K562 (cell line): ENCODE measurements around the gene NDUFB10. TPM values are rescaled to one million over a fixed set of nuclear protein-coding genes. Genes with fewer than 3 reads are reported as not detected.
A peak's percentile ranks its signal among the peaks of the same experiment; 100 is the strongest.

ENCODE experiments used
- BDP1 ChIP-seq: IDR thresholded peaks from 3 replicates; pipeline ENCODE4 v1.6.1; 2011; ENCODE audit not compliant: insufficient read length, insufficient read depth
- CAMTA2 ChIP-seq: fragments of 250-450 bp; sonication (Bioruptor Pico); conservative IDR thresholded peaks from 2 replicates; pipeline ENCODE4 v1.5.1; 2022
- CBFB ChIP-seq: sonication (generic); formaldehyde crosslinking; IDR thresholded peaks from 2 replicates; pipeline ENCODE4 v1.4.0; 2020; ENCODE audit warnings: mild to moderate bottlenecking, missing genetic modification reagents
- CCNT2 ChIP-seq: IDR thresholded peaks from 2 replicates; pipeline ENCODE4 v1.6.1; 2011; ENCODE audit warnings: borderline replicate concordance, low read depth, mild to moderate bottlenecking, moderate library complexity, mixed read lengths, low read length; ENCODE audit not compliant: insufficient read length; ENCODE audit errors: extremely low read depth
- CEBPB ChIP-seq: fragments of 450-650 bp; IDR thresholded peaks from 2 replicates; pipeline ENCODE4 v1.6.1; 2016; ENCODE audit warnings: missing genetic modification characterization, missing compliant biosample characterization
- ELF1 ChIP-seq: fragments of 200-800 bp; sonication (Bioruptor generic); IDR thresholded peaks from 2 replicates; pipeline ENCODE4 v1.6.1; 2016; ENCODE audit warnings: missing genetic modification characterization, missing compliant biosample characterization
- FOXA1 ChIP-seq: fragments of 450-650 bp; IDR thresholded peaks from 2 replicates; pipeline ENCODE4 v1.6.1; 2016; ENCODE audit warnings: mild to moderate bottlenecking, borderline replicate concordance
- LEF1 ChIP-seq: fragments of 450-650 bp; IDR thresholded peaks from 2 replicates; pipeline ENCODE4 v1.6.1; 2016; ENCODE audit warnings: mild to moderate bottlenecking
- MBD2 ChIP-seq: sonication (generic); IDR thresholded peaks from 2 replicates; pipeline ENCODE4 v1.6.1; 2016; ENCODE audit warnings: low read depth, borderline replicate concordance
- PRPF4 ChIP-seq: fragments of 200-400 bp; formaldehyde crosslinking; IDR thresholded peaks from one replicate; pipeline ENCODE4 v1.6.1; 2017; ENCODE audit warnings: low read length, low read depth, mild to moderate bottlenecking; ENCODE audit not compliant: insufficient read depth, poor library complexity, severe bottlenecking
- SRSF3 ChIP-seq: fragments of 200-400 bp; formaldehyde crosslinking; IDR thresholded peaks from 2 replicates; pipeline ENCODE4 v1.6.1; 2016; ENCODE audit warnings: mild to moderate bottlenecking, low read length, moderate library complexity; ENCODE audit not compliant: insufficient read depth
- SRSF9 ChIP-seq: fragments of 200-400 bp; formaldehyde crosslinking; IDR thresholded peaks from 2 replicates; pipeline ENCODE4 v1.6.1; 2017; ENCODE audit warnings: low read depth, low read length, borderline replicate concordance
- TAF9B ChIP-seq: fragments of 450-650 bp; IDR thresholded peaks from 2 replicates; pipeline ENCODE4 v1.6.1; 2018; ENCODE audit warnings: mild to moderate bottlenecking; ENCODE audit not compliant: partially characterized antibody
- TCF7L2 ChIP-seq: fragments of 150-350 bp; IDR thresholded peaks from 2 replicates; pipeline ENCODE4 v1.6.1; 2016; ENCODE audit warnings: low read depth, mild to moderate bottlenecking, low read length, moderate library complexity
- TEAD2 ChIP-seq: fragments of 450-650 bp; IDR thresholded peaks from 2 replicates; pipeline ENCODE4 v1.6.1; 2016; ENCODE audit warnings: missing genetic modification characterization, control low read depth, missing compliant biosample characterization
- ZNF253 ChIP-seq: fragments of 250-450 bp; sonication (Bioruptor Pico); conservative IDR thresholded peaks from 2 replicates; pipeline ENCODE4 v1.6.1; 2021; ENCODE audit warnings: mild to moderate bottlenecking
- ZNF311 ChIP-seq: fragments of 250-450 bp; sonication (Bioruptor Pico); IDR thresholded peaks from 2 replicates; pipeline ENCODE4 v1.4.0; 2020; ENCODE audit warnings: mild to moderate bottlenecking, moderate library complexity
- ZNF507 ChIP-seq: conservative IDR thresholded peaks from 2 replicates; pipeline ENCODE4 v1.6.1; 2017; ENCODE audit warnings: missing genetic modification characterization, missing compliant biosample characterization
- polyA plus RNA-seq, 8 experiments: library from polyadenylated mRNA; depleted of rRNA in 4 of 8; stranded (reverse) in 5 of 8; unstranded in 3 of 8; fragments of >200 nt; fragmentation: Nextera tagmentation in 2 of 8; fragmentation: Illumina TruSeq in 1 of 8; extraction: Ambion mirVana in 2 of 8; extraction: Trizol in 1 of 8; gene quantifications; 2 replicates each; pipeline versions ENCODE4 v1.2.1 to v1.2.3, GENCODE V29; 2011 to 2014; ENCODE audit warnings: inconsistent platforms in 1 of 8, missing spikeins in 1 of 8
- total RNA-seq, 7 experiments: library from RNA; depleted of rRNA in 6 of 7; stranded (reverse); fragments of >200 nt in 6 of 7; fragmentation: Illumina TruSeq in 2 of 7; extraction: Trizol in 2 of 7; gene quantifications; 2 replicates each; pipeline versions ENCODE4 v1.2.1 to v1.2.3, GENCODE V29; 2011 to 2021; ENCODE audit warnings: low replicate concordance in 1 of 7
- TF ChIP-seq, protein P1 (sequence below): sonication (generic); formaldehyde crosslinking; IDR thresholded peaks from 2 replicates; pipeline ENCODE4 v1.8.0; 2023; ENCODE audit warnings: mild to moderate bottlenecking, missing genetic modification reagents
- TF ChIP-seq, protein P2 (sequence below): sonication (generic); formaldehyde crosslinking; IDR thresholded peaks from 2 replicates; pipeline ENCODE4 v1.8.0; 2022; ENCODE audit warnings: missing genetic modification reagents, mild to moderate bottlenecking, moderate library complexity, borderline replicate concordance
- TF ChIP-seq, protein P3 (sequence below): fragments of 150-350 bp; IDR thresholded peaks from 2 replicates; pipeline ENCODE4 v1.6.1; 2014; ENCODE audit warnings: low read depth, mild to moderate bottlenecking, low read length, borderline replicate concordance

The NDUFB10 gene
- total and polyA plus RNA-seq, 9 of the 15 experiments (the other 6 are each of a cell fraction or from before 2014, with no cell fraction given) = 69.3 to 527 (median 161) TPM

DNA sequence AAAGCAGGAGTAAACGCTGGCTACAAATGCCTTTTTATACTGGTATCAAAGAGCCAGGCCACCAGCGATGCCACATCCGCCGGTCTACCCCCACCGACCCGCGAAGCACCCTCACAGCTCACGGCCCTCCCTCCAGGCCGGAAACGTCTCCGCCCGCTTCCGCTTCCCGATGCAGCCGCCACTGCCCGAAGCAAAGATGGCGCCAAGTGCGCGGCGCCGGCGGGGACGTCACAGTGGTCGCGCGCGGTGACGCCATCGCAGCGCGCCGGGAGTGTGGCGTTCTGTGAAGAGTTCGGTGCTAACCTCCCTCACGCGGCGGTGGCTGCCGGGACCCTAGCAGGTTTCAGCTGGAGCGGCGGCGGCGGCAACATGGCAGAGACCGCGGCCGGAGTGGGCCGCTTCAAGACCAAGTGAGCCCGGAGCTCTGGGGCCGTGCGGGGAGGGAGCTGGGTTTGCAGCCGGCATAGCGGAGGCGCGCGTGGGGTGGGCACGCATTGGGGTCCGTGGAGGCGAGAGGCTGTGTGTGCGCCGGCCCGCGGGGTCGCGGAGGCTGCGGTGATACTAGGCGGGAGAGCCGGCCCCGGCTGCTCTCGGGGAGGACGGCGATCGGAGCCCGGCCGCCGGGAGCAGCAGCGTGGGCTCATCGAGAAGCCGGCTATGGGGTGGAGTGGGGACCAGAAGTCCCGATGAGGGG is 12.6 kb downstream of the NDUFB10 start, which contains the start of gene TBL3 (continued):
- TF ChIP-seq TEAD2 (tag) = no peak
- TF ChIP-seq TCF7L2 = no peak
- no peak for TF ChIP-seq ZNF253 (CRISPR knock-in tag)
- no peak for TF ChIP-seq ZNF507
- no peak for TF ChIP-seq CEBPB (tag)
- no peak for TF ChIP-seq FOXA1
- TF ChIP-seq, protein P1, sequence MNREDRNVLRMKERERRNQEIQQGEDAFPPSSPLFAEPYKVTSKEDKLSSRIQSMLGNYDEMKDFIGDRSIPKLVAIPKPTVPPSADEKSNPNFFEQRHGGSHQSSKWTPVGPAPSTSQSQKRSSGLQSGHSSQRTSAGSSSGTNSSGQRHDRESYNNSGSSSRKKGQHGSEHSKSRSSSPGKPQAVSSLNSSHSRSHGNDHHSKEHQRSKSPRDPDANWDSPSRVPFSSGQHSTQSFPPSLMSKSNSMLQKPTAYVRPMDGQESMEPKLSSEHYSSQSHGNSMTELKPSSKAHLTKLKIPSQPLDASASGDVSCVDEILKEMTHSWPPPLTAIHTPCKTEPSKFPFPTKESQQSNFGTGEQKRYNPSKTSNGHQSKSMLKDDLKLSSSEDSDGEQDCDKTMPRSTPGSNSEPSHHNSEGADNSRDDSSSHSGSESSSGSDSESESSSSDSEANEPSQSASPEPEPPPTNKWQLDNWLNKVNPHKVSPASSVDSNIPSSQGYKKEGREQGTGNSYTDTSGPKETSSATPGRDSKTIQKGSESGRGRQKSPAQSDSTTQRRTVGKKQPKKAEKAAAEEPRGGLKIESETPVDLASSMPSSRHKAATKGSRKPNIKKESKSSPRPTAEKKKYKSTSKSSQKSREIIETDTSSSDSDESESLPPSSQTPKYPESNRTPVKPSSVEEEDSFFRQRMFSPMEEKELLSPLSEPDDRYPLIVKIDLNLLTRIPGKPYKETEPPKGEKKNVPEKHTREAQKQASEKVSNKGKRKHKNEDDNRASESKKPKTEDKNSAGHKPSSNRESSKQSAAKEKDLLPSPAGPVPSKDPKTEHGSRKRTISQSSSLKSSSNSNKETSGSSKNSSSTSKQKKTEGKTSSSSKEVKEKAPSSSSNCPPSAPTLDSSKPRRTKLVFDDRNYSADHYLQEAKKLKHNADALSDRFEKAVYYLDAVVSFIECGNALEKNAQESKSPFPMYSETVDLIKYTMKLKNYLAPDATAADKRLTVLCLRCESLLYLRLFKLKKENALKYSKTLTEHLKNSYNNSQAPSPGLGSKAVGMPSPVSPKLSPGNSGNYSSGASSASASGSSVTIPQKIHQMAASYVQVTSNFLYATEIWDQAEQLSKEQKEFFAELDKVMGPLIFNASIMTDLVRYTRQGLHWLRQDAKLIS (CRISPR knock-in tag) = peak; percentile 85
- peak; percentile 69 for TF ChIP-seq TAF9B
- TF ChIP-seq ELF1 = peak; percentile 99
- peak; percentile 91 for TF ChIP-seq CCNT2
- TF ChIP-seq SRSF9 = no peak
- TF ChIP-seq CAMTA2 (CRISPR knock-in tag) = no peak
- no peak for TF ChIP-seq SRSF3
- no peak for TF ChIP-seq BDP1
- TF ChIP-seq ZNF311 = 0 out of 2 replicates have a peak, but pooled peaks have one; percentile 58
- TF ChIP-seq LEF1 = no peak
- TF ChIP-seq, protein P2, sequence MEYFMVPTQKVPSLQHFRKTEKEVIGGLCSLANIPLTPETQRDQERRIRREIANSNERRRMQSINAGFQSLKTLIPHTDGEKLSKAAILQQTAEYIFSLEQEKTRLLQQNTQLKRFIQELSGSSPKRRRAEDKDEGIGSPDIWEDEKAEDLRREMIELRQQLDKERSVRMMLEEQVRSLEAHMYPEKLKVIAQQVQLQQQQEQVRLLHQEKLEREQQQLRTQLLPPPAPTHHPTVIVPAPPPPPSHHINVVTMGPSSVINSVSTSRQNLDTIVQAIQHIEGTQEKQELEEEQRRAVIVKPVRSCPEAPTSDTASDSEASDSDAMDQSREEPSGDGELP = peak; percentile 96
- TF ChIP-seq PRPF4 = peak; percentile 91
- peak; percentile 95 for TF ChIP-seq MBD2
- TF ChIP-seq, protein P3, sequence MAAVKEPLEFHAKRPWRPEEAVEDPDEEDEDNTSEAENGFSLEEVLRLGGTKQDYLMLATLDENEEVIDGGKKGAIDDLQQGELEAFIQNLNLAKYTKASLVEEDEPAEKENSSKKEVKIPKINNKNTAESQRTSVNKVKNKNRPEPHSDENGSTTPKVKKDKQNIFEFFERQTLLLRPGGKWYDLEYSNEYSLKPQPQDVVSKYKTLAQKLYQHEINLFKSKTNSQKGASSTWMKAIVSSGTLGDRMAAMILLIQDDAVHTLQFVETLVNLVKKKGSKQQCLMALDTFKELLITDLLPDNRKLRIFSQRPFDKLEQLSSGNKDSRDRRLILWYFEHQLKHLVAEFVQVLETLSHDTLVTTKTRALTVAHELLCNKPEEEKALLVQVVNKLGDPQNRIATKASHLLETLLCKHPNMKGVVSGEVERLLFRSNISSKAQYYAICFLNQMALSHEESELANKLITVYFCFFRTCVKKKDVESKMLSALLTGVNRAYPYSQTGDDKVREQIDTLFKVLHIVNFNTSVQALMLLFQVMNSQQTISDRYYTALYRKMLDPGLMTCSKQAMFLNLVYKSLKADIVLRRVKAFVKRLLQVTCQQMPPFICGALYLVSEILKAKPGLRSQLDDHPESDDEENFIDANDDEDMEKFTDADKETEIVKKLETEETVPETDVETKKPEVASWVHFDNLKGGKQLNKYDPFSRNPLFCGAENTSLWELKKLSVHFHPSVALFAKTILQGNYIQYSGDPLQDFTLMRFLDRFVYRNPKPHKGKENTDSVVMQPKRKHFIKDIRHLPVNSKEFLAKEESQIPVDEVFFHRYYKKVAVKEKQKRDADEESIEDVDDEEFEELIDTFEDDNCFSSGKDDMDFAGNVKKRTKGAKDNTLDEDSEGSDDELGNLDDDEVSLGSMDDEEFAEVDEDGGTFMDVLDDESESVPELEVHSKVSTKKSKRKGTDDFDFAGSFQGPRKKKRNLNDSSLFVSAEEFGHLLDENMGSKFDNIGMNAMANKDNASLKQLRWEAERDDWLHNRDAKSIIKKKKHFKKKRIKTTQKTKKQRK = no peak
- peak; percentile 98 for TF ChIP-seq CBFB (CRISPR knock-in tag)
